ENCODE data around the gene CAMK2A.

DNA sequence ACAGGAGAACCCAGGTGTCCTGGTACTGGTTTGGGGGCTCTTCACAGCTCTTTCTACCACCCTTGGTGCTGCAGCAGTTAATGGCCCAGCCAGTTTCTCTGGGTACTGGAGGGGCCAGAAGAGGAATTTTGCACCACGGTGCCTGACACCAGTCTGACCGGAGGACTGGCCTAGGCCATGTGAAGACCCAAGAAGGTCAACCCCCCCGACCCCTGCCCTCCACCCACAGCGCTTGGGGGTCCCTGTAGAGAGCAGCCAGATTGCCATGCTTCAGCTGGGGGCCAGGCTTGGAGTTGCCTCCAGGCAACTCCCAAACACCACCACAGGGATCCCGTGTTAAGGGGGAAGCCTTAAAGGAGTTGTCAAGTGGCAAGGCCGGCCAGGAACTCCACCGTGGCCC is 6.9 kb upstream of the CAMK2A start:
- no peak for TF ChIP-seq CTCF (IDR thresholded peaks at IDR 0.05)
- no peak for TF ChIP-seq EP300 (IDR thresholded peaks at IDR 0.05)
- TF ChIP-seq POLR2A (IDR thresholded peaks at IDR 0.05) = no peak
- TF ChIP-seq POLR2AphosphoS5 (IDR thresholded peaks at IDR 0.05) = no peak

Measured in gastroesophageal sphincter (tissue), 3 donors.